ENCODE data around the gene PDP2. TPM values are rescaled to one million over a fixed set of nuclear protein-coding genes. Genes with fewer than 3 reads are reported as not detected.

PDP2 gene
- total RNA-seq, 3 donors from 2014 or later, result 15.5 to 23.5 (median 23.2) TPM

GRCh38 chr16:66856184-66856730 is 24.1 kb upstream of the PDP2 start:
- no peaks in the 10 kb centered on the region for H3K9me3 ChIP-seq
- H3K36me3 ChIP-seq (ENCODE audit: low read depth), result no peaks in the 10 kb centered on the region
- intact Hi-C loops (cut with DNase I, micrococcal nuclease), result no loop called here
- H3K4me1 ChIP-seq (ENCODE audit: low read depth), result no peaks in the 10 kb centered on the region
- no peak for TF ChIP-seq CTCF (IDR thresholded peaks at IDR 0.05)
- DNase-seq (no peak), ATAC-seq (no peak)
- H3K4me3 ChIP-seq, result no peak overlapping the region

- no peaks in the 10 kb centered on the region for H3K4me1 ChIP-seq (ENCODE audit: low read depth)
- DNase-seq (no peak), ATAC-seq (no peak)
- H3K9me3 ChIP-seq, result no peaks in the 10 kb centered on the region
- H3K36me3 ChIP-seq (ENCODE audit: low read depth), result no peaks in the 10 kb centered on the region
- H3K4me3 ChIP-seq, result no peak overlapping the region
- intact Hi-C loops (cut with DNase I, micrococcal nuclease), result no loop called here
- TF ChIP-seq CTCF (IDR thresholded peaks at IDR 0.05), result no peak
Measured at GRCh38 chr16:66856801-66857200, 23.5 kb upstream of the PDP2 start.

- H3K36me3 ChIP-seq (ENCODE audit: low read depth), result no peaks in the 10 kb centered on the region
- no peaks in the 10 kb centered on the region for H3K9me3 ChIP-seq
- H3K4me3 ChIP-seq, result no peak overlapping the region
- ATAC-seq (no peak), DNase-seq (peak in 1 of 3 donors; percentile 8)
- intact Hi-C loops (cut with DNase I, micrococcal nuclease), result no loop called here
- H3K4me1 ChIP-seq (ENCODE audit: low read depth), result no peaks in the 10 kb centered on the region
- no peak for TF ChIP-seq CTCF (IDR thresholded peaks at IDR 0.05)
Measured at GRCh38 chr16:66857437-66857836, 22.9 kb upstream of the PDP2 start.

GRCh38 chr16:66858740-66859396 is 21.4 kb upstream of the PDP2 start:
- TF ChIP-seq CTCF (IDR thresholded peaks at IDR 0.05), result no peak
- peak in 1 of 3 donors; percentile 44 for DNase-seq
- Histone ChIP-seq H3K9me3 (no peaks in the 10 kb centered on the region), H3K4me3 (no peak overlapping the region), H3K36me3 (ENCODE audit: low read depth) (no peaks in the 10 kb centered on the region), H3K4me1 (ENCODE audit: low read depth) (no peaks in the 10 kb centered on the region)
- peak; percentile 74 for ATAC-seq
- intact Hi-C loops (cut with DNase I, micrococcal nuclease), result no loop called here

GRCh38 chr16:66859397-66860068 is 20.8 kb upstream of the PDP2 start:
- DNase-seq, result peak in 1 of 3 donors; percentile 3
- ATAC-seq, result no peak
- H3K9me3 ChIP-seq, result no peaks in the 10 kb centered on the region
- no peak for TF ChIP-seq CTCF (IDR thresholded peaks at IDR 0.05)
- H3K4me3 ChIP-seq, result no peak overlapping the region
- no peaks in the 10 kb centered on the region for H3K36me3 ChIP-seq (ENCODE audit: low read depth)
- no peaks in the 10 kb centered on the region for H3K4me1 ChIP-seq (ENCODE audit: low read depth)
- intact Hi-C loops (cut with DNase I, micrococcal nuclease), result no loop called here

Measured in mucosa of descending colon (tissue), 3 donors.